Measurements from ENCODE around the gene SENP3.

DNA sequence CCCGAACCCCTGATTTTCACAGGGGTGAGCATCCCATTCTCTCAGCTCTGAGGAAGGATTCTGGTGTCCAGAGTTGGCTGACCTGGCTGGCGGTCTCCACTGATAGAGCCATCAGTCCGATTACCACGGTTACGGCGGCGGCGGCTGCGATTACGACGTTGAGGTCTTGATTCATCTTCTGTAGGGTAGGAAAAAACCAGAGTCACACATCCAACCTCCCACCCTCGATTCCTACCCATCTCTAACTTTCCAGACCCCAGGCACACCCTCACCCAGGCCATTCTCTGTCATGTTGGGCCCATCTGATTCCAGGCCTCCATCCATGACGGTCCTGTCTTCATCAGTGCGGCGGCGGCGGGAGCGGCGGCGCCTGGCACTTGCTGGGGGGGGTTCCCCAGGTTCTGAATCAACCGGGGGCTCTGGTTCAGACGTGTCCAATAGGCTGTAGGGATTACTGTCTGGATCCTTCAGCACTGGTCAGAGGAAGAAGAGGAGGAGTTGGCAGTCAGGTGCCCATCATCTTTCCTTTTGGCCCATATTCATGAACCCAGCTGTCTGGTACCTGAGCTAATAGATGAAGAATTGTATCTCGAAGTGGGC lies 30.8 kb downstream of the SENP3 start:
- no peak for TF ChIP-seq REST (IDR thresholded peaks at IDR 0.05; ENCODE audit: insufficient read depth in 1 of 2, low read depth in 2 of 2, low read length in 2 of 2)
- TF ChIP-seq TAF1 (IDR thresholded peaks at IDR 0.05; ENCODE audit: borderline replicate concordance, insufficient read depth, low read length) = no peak
- TF ChIP-seq FOXP2 (optimal IDR thresholded peaks at IDR 0.05; ENCODE audit: borderline replicate concordance, extremely low read depth, extremely low read length, insufficient read depth) = no peak

Measured in PFSK-1 (cell line).